ENCODE measurements around the gene CHEK2.

DNA sequence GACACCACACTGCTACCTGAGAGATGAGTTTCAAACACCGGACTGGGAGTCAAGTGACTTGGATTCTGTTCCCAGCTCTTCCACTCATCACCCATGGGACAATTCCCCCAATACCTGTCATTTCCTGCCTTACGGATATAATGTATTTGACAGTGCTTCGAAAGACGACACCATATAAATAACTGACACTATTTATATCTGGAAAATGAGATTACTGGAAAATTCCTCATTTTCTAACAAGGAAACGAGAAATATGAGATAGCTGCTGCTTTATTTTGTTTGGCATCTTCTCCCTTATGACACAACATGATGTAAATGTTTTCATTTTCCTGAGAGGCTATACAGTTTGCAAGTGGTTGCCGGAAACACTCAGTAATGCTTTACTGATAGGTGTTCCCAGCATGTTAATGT, 8.9 kb upstream of the CHEK2 start:
- TF ChIP-seq, protein P1, sequence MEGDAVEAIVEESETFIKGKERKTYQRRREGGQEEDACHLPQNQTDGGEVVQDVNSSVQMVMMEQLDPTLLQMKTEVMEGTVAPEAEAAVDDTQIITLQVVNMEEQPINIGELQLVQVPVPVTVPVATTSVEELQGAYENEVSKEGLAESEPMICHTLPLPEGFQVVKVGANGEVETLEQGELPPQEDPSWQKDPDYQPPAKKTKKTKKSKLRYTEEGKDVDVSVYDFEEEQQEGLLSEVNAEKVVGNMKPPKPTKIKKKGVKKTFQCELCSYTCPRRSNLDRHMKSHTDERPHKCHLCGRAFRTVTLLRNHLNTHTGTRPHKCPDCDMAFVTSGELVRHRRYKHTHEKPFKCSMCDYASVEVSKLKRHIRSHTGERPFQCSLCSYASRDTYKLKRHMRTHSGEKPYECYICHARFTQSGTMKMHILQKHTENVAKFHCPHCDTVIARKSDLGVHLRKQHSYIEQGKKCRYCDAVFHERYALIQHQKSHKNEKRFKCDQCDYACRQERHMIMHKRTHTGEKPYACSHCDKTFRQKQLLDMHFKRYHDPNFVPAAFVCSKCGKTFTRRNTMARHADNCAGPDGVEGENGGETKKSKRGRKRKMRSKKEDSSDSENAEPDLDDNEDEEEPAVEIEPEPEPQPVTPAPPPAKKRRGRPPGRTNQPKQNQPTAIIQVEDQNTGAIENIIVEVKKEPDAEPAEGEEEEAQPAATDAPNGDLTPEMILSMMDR (IDR thresholded peaks at IDR 0.05; ENCODE audit: insufficient read depth, low read length): no peak
- TF ChIP-seq GABPA (IDR thresholded peaks at IDR 0.05; ENCODE audit: low read depth): no peak
